ENCODE measurements around the gene CYBC1.

The CYBC1 gene

DNA sequence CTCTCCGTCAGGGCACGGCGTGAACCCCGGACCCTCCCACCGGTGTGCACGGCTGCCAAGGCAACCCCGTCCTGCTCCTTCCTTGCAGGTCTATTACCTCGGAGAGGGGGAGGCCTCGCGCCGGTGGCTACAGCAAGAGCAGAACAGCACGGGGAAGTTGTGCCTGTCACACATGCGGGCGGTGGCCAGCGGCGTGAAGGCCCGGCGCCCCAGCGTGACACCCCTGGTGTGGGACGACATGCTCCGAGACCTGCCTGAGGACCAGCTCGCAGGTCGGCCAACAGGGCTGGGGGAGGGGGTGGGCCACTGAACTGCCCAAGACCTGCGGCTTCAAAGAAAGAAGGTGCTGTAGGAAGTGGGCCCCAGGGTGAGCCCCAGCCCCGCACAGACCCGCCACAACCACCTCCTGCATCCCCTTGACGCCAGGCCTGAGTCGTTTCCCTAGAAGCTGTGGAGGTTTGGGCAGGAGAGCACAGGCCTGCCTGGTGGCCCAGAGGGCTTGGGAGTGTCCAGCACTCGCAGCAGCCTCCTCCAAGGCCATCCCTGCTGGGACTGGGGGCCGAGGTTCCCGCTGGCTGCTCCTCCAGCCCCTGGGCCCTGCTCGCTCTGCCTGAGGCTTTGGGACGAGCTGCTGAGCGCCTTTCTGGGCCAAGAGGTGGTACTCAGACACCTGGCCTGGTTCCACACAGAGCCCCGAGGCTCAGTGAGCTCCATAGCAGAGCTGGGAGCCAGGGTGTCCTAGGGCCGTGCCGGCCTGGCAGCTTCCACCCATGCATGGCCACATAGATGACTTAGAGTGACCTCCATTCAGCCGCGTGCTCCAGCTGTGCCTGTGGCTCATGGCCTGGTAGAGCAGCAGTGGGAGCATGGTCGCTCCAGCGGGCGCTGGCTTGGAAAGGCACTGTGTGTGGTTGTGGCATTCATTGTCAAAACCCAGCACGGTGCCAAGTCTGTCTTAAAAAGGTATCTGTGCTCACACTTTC lies 14.7 kb downstream of the CYBC1 start:
- TF ChIP-seq POLR2AphosphoS5 (IDR thresholded peaks at IDR 0.05; ENCODE audit: low read depth, low read length) (no peak), FOXP2 (optimal IDR thresholded peaks at IDR 0.05; ENCODE audit: borderline replicate concordance, extremely low read depth, extremely low read length, insufficient read depth) (no peak), TAF1 (IDR thresholded peaks at IDR 0.05; ENCODE audit: borderline replicate concordance, insufficient read depth, low read length) (no peak), SIN3A (IDR thresholded peaks at IDR 0.05; ENCODE audit: borderline replicate concordance, insufficient read depth, low read length) (no peak)
- TF ChIP-seq, protein P1, sequence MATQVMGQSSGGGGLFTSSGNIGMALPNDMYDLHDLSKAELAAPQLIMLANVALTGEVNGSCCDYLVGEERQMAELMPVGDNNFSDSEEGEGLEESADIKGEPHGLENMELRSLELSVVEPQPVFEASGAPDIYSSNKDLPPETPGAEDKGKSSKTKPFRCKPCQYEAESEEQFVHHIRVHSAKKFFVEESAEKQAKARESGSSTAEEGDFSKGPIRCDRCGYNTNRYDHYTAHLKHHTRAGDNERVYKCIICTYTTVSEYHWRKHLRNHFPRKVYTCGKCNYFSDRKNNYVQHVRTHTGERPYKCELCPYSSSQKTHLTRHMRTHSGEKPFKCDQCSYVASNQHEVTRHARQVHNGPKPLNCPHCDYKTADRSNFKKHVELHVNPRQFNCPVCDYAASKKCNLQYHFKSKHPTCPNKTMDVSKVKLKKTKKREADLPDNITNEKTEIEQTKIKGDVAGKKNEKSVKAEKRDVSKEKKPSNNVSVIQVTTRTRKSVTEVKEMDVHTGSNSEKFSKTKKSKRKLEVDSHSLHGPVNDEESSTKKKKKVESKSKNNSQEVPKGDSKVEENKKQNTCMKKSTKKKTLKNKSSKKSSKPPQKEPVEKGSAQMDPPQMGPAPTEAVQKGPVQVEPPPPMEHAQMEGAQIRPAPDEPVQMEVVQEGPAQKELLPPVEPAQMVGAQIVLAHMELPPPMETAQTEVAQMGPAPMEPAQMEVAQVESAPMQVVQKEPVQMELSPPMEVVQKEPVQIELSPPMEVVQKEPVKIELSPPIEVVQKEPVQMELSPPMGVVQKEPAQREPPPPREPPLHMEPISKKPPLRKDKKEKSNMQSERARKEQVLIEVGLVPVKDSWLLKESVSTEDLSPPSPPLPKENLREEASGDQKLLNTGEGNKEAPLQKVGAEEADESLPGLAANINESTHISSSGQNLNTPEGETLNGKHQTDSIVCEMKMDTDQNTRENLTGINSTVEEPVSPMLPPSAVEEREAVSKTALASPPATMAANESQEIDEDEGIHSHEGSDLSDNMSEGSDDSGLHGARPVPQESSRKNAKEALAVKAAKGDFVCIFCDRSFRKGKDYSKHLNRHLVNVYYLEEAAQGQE (IDR thresholded peaks at IDR 0.05; ENCODE audit: insufficient read depth in 1 of 2, low read depth in 2 of 2, low read length in 2 of 2), result no peak

DNA sequence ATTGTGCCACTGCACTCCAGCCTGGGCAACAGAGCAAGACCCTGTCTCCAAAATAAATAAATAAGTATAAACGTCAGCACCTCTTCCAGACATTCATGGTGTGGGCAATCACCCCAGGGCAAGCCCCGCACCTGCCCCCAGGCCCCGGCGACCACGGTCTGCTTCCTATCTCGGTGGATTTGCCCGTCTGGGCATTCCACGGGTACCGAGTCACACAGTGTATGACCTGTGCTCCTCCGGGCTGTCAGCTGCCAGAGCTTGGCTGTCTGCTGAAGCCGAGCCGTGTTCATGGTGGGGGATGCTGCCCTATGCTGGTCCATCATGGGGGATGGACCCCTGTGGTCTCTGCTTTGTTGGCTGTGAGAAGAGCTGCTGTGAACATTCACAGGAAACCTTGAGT lies 15.4 kb downstream of the CYBC1 start:
- TF ChIP-seq POLR2AphosphoS5 (IDR thresholded peaks at IDR 0.05; ENCODE audit: low read depth, low read length), result no peak
- TF ChIP-seq, protein P1 (IDR thresholded peaks at IDR 0.05; ENCODE audit: insufficient read depth in 1 of 2, low read depth in 2 of 2, low read length in 2 of 2), result no peak
- no peak for TF ChIP-seq FOXP2 (optimal IDR thresholded peaks at IDR 0.05; ENCODE audit: borderline replicate concordance, extremely low read depth, extremely low read length, insufficient read depth)
- TF ChIP-seq TAF1 (IDR thresholded peaks at IDR 0.05; ENCODE audit: borderline replicate concordance, insufficient read depth, low read length), result no peak
- no peak for TF ChIP-seq SIN3A (IDR thresholded peaks at IDR 0.05; ENCODE audit: borderline replicate concordance, insufficient read depth, low read length)

DNA sequence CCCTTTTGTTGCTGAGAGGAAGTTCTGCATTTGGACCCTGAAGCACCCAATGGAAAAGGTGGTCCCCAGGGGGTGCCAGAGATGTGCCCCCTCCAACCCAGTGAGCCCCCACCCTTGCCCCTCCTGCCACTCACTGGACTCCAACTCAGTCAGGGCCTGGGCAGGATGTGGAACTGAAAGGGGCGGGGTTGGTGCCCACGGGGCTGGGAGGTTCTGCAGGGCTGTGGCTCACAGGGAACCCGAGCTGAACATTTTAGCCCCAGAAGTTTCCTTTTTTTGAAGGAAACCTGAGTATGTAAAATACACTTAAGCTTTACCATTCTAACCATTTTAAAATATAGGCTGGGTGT lies 16.4 kb downstream of the CYBC1 start:
- TF ChIP-seq TAF1 (IDR thresholded peaks at IDR 0.05; ENCODE audit: borderline replicate concordance, insufficient read depth, low read length), result no peak
- TF ChIP-seq POLR2AphosphoS5 (IDR thresholded peaks at IDR 0.05; ENCODE audit: low read depth, low read length), result no peak
- TF ChIP-seq FOXP2 (optimal IDR thresholded peaks at IDR 0.05; ENCODE audit: borderline replicate concordance, extremely low read depth, extremely low read length, insufficient read depth), result no peak
- TF ChIP-seq, protein P1 (IDR thresholded peaks at IDR 0.05; ENCODE audit: insufficient read depth in 1 of 2, low read depth in 2 of 2, low read length in 2 of 2), result no peak
- no peak for TF ChIP-seq SIN3A (IDR thresholded peaks at IDR 0.05; ENCODE audit: borderline replicate concordance, insufficient read depth, low read length)

GRCh38 chr17:82433560-82434215 lies 16.9 kb downstream of the CYBC1 start:
- no peak for TF ChIP-seq POLR2AphosphoS5 (IDR thresholded peaks at IDR 0.05; ENCODE audit: low read depth, low read length)
- TF ChIP-seq TAF1 (IDR thresholded peaks at IDR 0.05; ENCODE audit: borderline replicate concordance, insufficient read depth, low read length), result no peak
- no peak for TF ChIP-seq FOXP2 (optimal IDR thresholded peaks at IDR 0.05; ENCODE audit: borderline replicate concordance, extremely low read depth, extremely low read length, insufficient read depth)
- TF ChIP-seq SIN3A (IDR thresholded peaks at IDR 0.05; ENCODE audit: borderline replicate concordance, insufficient read depth, low read length), result no peak
- TF ChIP-seq, protein P1 (IDR thresholded peaks at IDR 0.05; ENCODE audit: insufficient read depth in 1 of 2, low read depth in 2 of 2, low read length in 2 of 2), result no peak

All from PFSK-1 (cell line).